Measurements from ENCODE around the gene PANK3. TPM values are rescaled to one million over a fixed set of nuclear protein-coding genes. Genes with fewer than 3 reads are reported as not detected.
A peak's percentile ranks its signal among the peaks of the same experiment; 100 is the strongest.

PANK3 gene
- total and polyA plus RNA-seq, 10 donors, result 3.8 to 70.9 (median 40.3) TPM

DNA sequence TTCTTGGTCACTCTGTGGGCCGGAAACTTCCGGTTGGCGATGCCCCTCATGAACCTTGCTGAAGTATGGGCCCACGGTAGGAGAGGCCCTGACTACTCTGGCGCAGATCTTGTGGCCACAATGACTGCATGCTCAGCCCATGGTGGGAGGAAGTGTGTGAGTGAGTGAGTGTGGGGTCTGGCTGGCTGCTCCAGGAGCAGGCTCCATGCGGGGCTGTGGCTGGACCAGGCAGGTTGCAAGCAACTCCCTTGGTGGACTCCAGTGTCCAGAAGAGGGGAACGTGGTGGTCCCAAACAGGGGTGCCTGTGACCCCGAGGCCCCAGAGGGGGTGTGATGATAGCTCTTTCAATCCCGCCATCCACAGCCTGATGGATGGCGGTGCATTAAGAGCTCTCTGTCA, 35.5 kb upstream of the PANK3 start:
- Histone ChIP-seq H3K27me3 (replicated peaks in 1 of 7) (no peaks in the 10 kb centered on the region), H3K36me3 (no peaks in the 10 kb centered on the region), H3K4me3 (no peak overlapping the region), H3K27ac (peak overlapping the region in 1 of 8 donors; percentile 72), H3K9me3 (no peaks in the 10 kb centered on the region), H3K4me1 (peaks cover 0 to 13% (median 5%) of the 10 kb centered on the region in 6 donors)
- intact Hi-C loops (cut with DNase I; ENCODE audit: low total_unique reads), result no loop called here
- 91 to 100% (median 92%) methylated on average over 5 to 10 of the region's 10 CpGs for WGBS, 5 donors
- no peak for DNase-seq
- TF ChIP-seq POLR2AphosphoS5 (IDR thresholded peaks at IDR 0.05), result no peak
- TF ChIP-seq POLR2A (IDR thresholded peaks at IDR 0.05), result no peak
- TF ChIP-seq, protein P1, sequence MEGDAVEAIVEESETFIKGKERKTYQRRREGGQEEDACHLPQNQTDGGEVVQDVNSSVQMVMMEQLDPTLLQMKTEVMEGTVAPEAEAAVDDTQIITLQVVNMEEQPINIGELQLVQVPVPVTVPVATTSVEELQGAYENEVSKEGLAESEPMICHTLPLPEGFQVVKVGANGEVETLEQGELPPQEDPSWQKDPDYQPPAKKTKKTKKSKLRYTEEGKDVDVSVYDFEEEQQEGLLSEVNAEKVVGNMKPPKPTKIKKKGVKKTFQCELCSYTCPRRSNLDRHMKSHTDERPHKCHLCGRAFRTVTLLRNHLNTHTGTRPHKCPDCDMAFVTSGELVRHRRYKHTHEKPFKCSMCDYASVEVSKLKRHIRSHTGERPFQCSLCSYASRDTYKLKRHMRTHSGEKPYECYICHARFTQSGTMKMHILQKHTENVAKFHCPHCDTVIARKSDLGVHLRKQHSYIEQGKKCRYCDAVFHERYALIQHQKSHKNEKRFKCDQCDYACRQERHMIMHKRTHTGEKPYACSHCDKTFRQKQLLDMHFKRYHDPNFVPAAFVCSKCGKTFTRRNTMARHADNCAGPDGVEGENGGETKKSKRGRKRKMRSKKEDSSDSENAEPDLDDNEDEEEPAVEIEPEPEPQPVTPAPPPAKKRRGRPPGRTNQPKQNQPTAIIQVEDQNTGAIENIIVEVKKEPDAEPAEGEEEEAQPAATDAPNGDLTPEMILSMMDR (IDR thresholded peaks at IDR 0.05 in 8 of 11, conservative IDR thresholded peaks at IDR 0.05 in 3 of 11), result no peak

- Histone ChIP-seq H3K4me3 (no peak overlapping the region), H3K4me1 (peaks cover 0 to 13% (median 5%) of the 10 kb centered on the region in 6 donors), H3K27me3 (replicated peaks in 1 of 7) (no peaks in the 10 kb centered on the region), H3K27ac (peak overlapping the region in 3 of 8 donors; percentile 52 to 72 (median 65)), H3K9me3 (no peaks in the 10 kb centered on the region), H3K36me3 (no peaks in the 10 kb centered on the region)
- intact Hi-C loops (cut with DNase I; ENCODE audit: low total_unique reads), result no loop called here
- TF ChIP-seq POLR2A (IDR thresholded peaks at IDR 0.05) (no peak), POLR2AphosphoS5 (IDR thresholded peaks at IDR 0.05) (no peak)
- TF ChIP-seq, protein P1 (IDR thresholded peaks at IDR 0.05 in 8 of 11, conservative IDR thresholded peaks at IDR 0.05 in 3 of 11), result no peak
- WGBS, 5 donors, result 53 to 77% (median 61%) methylated on average over 1 of the region's 1 CpG
- DNase-seq, result no peak
Observed at GRCh38 chr5:168613996-168614395, 34.8 kb upstream of the PANK3 start.

GRCh38 chr5:168613396-168613795, 34.2 kb upstream of the PANK3 start:
- peak overlapping the region in 7 of 8 donors; percentile 30 to 72 (median 49) for H3K27ac ChIP-seq
- 48 to 59% (median 52%) methylated on average over 2 of the region's 2 CpGs for WGBS, 5 donors
- no peak for DNase-seq

DNA sequence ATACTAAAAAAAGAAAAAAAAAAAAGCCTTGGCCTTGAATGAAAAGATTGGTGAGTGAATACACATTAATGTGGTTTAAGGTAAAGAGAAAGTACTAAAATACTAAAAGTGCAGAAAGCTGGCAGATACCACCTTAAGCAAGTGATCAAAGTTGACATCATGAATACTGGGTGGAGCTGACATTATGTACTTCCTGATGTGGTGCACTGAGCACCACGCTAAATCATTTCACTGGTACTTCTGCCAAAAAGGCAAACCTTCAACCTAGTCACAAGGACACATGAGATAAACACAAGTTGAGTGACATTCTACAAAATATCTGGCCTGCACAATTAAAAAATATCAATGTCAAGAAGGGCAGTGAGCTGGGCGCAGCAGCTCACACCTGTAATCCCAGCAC, 33.8 kb upstream of the PANK3 start:
- Histone ChIP-seq H3K9me3 (no peaks in the 10 kb centered on the region), H3K27ac (peak overlapping the region in 7 of 8 donors; percentile 31 to 72 (median 49)), H3K36me3 (no peaks in the 10 kb centered on the region), H3K27me3 (replicated peaks in 1 of 7) (no peaks in the 10 kb centered on the region), H3K4me3 (no peak overlapping the region), H3K4me1 (peaks cover 0 to 13% (median 5%) of the 10 kb centered on the region in 6 donors)
- TF ChIP-seq POLR2AphosphoS5 (IDR thresholded peaks at IDR 0.05) (peak in 1 of 3 donors; percentile 67), POLR2A (IDR thresholded peaks at IDR 0.05) (no peak)
- TF ChIP-seq, protein P1 (IDR thresholded peaks at IDR 0.05 in 8 of 11, conservative IDR thresholded peaks at IDR 0.05 in 3 of 11), result no peak
- intact Hi-C loops (cut with DNase I; ENCODE audit: low total_unique reads), result no loop called here
- no peak for DNase-seq
- WGBS, 5 donors, result 31 to 40% (median 37%) methylated on average over 2 of the region's 2 CpGs

More at GRCh38 chr5:168613396-168613795, 34.2 kb upstream of the PANK3 start:
- Histone ChIP-seq H3K9me3 (no peaks in the 10 kb centered on the region), H3K27me3 (replicated peaks in 1 of 7) (no peaks in the 10 kb centered on the region), H3K4me3 (no peak overlapping the region), H3K36me3 (no peaks in the 10 kb centered on the region), H3K4me1 (peaks cover 0 to 13% (median 5%) of the 10 kb centered on the region in 6 donors)
- intact Hi-C loops (cut with DNase I; ENCODE audit: low total_unique reads), result no loop called here
- TF ChIP-seq, protein P1 (IDR thresholded peaks at IDR 0.05 in 8 of 11, conservative IDR thresholded peaks at IDR 0.05 in 3 of 11), result no peak
- TF ChIP-seq POLR2A (IDR thresholded peaks at IDR 0.05) (no peak), POLR2AphosphoS5 (IDR thresholded peaks at IDR 0.05) (no peak)

Data from spleen (tissue), 11 donors.